Activated CD8-positive, alpha-beta memory T cell treated with anti-CD3 and anti-CD28 coated beads for 1 hour (primary cell): ENCODE measurements around the gene MMAB.
"Not testable (repeated sequence)": the region's sequence is repeated elsewhere in the genome, so short reads cannot be mapped to it uniquely, and the experiment has no call there.

Experiments
- DNase-seq, 2 donors: peaks; one replicate each; pipeline ENCODE4 v3.0.0-alpha.2; 2020; ENCODE audit warnings: low read depth in 1 of 2; ENCODE audit errors: extremely low read depth in 1 of 2

The MMAB gene

DNA sequence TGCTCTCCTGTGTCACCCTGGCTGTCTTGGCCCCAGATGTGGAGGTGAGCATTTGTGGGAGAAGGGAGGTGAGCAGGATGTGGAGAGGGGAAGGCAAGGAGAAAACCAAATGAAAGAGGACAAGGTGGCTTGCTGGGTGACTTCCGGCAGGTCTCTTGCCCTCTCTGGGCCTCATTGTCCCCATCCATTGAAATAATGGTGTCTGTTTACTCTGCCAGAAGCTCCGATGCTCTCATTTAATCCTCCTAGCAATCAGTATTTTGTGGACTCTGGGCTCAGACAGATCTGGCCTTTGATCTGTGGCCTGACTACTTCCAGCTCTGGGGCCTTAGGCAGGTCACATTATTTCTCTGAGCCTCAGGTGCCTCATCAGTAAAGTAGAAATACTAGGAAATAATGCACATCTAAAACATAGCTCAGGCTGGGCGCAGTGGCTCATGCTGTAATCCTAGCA, 30.9 kb upstream of the MMAB start:
- DNase-seq: no peak

DNA sequence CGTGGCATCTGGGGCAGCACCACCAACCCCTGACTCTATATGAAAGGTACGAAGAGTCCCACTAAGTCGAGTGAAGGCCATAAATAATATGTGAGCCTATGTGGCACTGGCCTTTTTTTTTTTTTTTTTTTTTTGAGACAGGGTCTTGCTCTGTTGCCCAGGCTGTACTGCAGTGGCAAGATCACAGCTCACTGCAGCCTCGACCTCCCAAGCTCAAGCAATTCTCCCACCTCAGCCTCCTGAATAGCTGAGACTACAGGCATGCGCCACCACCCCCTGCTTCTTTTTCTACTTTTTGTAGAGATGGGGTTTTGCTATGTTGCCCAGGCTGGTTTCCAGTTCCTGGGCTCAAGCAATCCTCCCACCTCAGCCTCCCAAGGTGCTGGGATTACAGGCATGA, 28.8 kb upstream of the MMAB start:
- not testable (repeated sequence) for DNase-seq

DNA sequence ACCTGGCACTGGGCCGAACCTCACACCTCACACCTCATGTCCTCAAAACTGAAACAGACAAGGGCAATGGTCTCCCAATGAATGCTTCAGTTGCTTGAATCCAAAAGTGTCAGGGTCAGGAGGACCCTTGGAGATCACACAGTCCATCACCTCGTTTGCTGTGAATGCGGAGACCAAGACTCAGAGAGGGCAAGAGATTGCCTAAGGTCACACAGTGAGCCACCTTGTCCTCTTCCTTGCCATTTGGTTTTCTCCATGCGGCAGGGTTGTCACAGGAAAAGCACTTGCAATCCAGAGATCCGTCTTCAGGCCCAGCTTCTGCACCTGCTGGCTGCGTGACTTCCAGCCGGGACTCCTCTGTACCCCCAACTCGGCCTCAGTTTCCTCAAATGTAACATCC, 28.3 kb upstream of the MMAB start:
- no peak for DNase-seq

DNA sequence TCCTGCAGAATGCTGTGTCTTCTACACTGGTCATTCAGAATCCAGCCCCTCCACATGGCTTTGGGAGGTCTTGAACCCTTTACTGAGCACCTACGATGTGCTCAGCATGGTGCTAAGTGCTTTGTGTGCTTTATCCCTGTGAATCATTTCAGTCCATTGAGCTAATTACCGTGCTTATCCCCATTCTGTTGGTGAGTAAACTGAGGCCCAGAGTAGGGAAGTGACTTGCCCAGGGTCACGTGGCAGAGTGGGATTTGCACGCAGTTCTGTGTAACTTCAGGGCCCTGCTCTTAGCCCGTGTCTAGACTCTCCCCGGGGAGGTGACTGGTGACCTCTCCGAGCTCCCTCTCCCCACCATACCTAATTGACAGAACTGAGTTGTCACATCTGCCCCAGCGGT, 27.7 kb upstream of the MMAB start:
- no peak for DNase-seq

DNA sequence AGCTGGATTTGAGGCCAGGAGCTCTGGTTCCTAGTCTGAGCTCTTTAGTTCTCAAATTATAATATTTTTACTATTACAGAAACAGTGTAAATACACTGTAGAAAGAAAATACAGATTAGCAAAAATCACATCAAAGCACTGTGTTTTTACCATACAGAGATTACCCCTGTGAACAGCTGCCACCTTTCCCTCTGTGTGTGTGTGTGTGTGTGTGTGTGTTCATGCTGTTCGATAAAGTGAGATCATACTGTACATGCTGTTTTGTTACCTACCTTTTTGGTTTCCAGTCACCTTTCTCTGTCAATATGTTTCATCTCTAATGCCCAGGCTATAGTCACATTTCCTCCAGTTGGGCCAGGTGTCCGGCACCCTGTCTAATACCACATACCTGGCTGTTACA, 27.2 kb upstream of the MMAB start:
- no peak for DNase-seq

DNA sequence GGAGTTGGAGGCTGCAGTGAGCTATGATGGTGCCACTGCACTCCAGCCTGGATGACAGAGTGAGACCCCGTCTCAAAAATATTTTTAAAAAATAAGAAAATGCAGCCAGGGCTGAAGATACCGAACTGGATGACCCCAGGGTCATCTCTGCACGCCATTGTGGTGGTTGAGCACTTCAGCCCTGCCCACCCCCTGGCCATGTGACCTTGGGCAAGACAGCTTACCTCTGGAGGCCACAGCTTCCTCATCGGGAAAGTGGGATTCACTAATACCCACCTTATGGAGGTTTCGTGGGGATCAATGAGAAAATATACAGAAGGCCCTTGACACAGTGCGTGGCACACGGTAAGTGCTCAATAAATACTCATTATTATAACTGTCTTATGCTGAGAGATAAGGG, 25.8 kb upstream of the MMAB start:
- DNase-seq: no peak

DNA sequence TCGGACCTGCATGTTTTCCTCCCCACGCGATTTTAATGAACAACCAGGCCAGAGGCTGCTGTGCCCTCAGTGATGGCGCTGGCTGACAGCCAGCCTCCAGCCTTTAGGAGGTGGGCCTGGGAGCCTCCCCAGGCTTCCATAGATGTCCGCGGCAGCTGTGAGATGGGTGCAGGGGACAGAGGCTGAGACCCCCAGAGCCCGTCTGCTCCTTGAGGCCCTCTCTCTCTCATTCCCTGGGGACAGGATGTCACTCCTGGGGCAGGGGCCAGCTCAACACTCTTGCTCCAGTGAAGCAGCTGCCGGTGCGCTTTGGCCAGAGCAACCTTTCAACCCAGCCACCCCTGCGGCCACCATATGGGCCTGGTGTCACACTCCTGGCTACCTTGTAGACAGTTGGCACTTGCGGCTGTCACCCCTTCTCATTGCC, 25.1 kb upstream of the MMAB start:
- no peak for DNase-seq

DNA sequence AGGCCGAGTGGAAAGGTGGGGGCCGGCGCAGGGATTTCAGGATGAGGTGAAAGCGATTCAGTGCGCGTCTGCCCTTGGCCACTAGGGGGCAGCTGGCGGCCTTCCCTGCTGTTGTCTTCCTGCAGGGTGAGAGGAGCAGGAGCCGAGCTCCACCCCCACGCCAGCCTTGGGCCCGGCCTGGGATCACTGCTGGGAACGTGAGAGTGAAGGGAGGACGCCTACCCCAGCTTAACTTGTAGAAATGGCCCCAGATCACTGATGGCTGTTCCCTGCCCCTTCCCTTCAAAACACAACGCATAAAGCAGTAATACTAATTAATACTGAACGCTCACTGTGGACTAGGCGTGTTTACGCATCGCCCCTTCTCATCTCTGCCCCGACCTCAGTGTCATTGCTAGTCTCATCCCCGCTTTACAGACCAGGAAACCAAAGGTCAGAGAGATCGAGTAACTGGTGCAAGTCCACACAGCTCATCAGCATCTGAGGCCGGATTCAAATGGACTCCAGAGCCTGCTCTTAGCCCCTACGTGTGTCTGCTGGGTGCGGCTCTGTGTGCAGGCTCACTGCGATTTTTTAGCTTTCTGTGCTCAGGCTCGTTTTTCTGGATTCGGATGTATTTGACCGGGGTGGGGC, 24.6 kb upstream of the MMAB start:
- peak; percentile 18 to 31 for DNase-seq

DNA sequence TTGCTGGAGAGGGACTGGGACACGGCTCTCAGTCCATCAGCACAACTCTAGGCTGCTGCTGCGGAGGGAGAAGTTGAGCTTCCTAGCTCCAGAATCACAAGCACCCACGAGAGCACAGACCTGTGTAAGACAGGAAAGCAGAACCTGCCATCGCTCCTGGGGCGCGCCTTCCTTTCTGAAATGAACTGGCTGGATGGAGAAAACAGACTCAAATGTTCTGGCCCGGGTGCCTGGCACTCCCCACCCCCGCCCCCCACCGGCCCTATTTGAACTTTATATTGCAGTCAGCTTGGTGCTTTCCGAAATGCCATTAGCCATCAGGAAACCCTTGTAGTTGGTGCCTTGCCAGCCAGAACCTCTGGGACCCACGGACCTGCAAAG, 24.1 kb upstream of the MMAB start:
- DNase-seq: no peak

DNA sequence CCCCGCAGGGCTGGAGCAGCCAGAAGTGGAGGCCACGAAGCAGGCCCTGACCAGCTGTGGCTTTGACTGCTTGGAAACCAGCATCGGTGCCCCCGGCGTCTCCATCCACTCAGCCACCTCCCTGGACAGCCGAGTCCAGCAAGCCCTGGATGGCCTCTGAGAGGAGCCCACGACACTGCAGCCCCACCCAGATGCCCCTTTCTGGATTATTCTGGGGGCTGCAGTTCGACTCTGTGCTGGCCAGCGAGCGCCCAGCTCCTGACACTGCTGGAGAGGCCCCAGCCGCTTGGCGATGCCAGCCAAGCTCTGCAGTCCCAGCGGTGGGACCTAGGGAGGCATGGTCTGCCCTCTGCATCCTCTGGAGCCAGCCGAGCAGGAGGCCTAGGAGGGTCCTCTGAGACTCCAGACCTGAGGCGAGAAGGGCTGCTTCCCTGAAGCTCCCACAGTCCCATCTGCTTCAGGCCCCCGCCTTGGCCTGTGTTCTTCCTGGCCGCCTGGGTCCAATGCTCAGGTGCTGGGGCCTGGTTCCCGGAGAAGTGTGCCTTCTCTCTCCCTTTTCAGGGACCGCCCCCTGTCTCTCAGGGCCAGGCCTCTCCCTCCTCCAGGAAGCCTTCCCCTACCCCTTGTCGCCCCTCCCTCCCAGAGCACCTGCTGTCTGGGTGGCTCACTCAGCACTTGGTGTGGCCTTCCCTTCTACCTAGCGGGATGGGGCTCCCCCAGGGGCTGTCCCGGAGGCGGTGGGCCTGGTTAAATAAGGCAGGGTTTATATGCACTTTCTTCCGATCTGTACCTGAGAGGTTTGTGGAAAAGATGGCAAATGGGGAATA, 23.3 kb upstream of the MMAB start:
- no peak for DNase-seq

DNA sequence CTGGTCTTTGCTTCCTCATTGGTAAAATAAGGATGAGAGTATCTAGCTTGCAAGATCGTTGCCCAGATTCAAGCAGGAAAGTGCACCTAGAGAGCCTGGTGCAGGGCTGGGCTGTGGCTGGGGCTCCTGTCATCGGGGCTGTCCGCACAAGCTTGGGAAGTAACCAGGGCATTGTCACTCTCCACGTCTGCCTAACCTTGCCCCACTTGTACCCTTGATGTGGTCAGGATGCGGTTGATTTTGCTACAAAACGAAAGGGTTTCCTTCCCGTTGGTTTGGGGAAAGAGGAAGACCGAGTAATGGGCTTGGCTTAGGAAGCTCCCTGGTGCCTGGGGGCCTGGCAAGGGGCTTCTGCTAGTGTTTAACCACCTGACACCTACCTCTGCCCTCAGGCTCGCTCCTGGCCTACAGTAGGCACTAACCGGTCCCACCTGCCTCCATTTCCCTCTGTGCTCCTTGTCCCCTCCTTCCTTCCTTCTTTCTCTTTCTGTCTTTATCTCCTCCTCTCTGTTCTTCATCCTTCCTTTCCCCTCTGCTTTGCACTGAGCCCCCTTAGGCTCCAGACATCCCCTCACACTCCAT, 22.1 kb upstream of the MMAB start:
- no peak for DNase-seq

DNA sequence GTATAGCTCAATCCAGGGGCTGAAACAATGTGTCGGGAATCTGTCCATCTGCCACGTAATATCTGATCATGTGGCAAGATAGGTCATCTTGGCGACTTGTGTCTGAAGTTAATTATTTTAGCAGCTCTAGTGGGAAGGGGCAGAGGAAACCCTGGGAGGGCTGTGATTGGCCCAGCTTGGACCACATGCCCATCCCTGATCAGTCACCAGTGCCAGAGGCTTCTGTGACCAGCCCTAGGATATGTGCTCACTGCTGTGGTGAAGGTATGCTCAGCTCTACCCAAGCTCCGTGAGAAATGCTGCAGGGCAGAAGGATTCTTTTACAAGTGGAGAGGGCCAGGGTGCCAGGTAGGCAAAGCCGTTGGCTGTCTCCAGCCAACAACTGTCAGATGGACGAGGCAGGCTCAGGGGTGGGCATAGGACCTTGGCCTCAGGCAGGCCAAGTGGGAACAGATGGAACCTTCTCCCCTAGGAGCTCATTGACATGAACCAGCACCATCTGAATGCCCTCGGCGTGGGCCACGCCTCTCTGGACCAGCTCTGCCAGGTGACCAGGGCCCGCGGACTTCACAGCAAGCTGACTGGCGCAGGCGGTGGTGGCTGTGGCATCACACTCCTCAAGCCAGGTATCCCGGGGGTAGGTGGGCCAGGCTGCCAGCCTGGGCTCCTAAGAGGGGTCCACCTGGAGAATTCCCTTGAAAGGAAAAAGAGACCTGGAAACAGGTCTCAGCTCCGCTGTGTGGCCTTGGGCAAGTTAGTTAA, 21.4 kb upstream of the MMAB start:
- DNase-seq: no peak

DNA sequence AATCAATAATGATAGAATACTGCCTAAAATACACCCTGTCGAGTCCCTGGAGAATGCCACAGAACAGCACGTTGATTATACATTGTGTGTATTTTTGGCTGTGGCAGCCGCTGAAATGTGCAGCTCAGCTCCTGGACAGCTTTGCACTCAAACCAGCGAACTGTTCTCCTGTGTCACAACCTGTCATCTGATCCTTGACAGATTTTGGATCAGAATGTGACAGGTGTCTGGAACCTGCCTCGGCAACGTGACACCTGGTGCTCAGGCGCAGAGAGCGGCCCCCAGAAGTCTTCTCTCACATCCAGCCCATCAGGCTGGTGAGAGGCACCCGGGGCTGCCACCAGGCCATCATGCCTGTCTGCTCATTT, 19.6 kb upstream of the MMAB start:
- DNase-seq: no peak

DNA sequence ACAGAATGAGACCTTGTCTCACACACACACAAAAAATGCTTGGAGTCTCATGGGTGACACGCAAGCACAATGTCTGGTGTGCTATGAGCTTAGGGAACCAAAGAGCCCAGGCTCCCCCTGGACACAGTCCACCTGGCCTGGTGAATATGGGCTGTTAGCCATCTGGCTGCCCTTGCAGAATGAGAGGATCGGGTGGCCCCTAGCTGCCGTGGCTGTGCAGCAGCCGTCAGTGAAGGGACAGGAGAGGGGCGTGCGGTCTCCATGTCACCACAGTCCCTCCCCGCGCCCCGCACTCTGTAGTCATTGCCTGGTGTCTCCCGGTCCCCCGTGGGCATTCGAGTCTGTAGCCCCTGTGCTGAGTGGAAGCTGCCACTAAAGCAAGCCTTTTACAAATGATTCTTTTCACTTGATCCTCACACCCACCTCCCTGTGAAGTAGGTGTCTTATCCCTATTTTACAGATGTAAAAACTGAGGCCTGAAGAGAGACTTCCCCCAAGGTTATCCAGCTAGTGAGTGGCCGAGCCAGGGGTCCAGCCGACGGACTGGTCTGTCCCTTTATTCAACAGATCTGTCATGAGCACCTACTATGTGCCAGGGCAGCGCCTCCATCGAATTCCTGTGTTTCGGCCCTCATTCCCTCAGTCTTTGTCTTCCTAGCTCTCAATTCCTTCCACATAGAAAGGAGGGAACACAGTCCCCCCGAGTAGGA, 19.0 kb upstream of the MMAB start:
- no peak for DNase-seq

DNA sequence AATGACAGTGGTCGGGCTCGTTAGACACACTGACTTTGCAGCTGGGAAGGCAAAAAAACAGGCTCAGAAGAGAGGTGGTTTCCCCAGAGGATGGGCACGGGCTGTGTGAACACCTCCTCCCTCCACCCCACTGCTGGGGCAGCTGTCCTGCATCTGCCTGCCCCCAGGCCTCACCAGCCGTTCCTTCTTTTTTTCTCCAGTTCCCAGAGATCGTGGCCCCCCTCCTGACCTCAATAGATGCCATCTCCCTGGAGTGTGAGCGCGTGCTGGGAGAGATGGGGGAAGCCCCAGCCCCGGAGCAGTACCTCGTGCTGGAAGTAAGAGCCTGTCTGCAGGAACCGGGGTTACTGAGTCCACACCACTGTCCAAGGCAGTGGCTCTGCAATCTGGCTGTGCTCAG, 17.7 kb upstream of the MMAB start:
- no peak for DNase-seq

DNA sequence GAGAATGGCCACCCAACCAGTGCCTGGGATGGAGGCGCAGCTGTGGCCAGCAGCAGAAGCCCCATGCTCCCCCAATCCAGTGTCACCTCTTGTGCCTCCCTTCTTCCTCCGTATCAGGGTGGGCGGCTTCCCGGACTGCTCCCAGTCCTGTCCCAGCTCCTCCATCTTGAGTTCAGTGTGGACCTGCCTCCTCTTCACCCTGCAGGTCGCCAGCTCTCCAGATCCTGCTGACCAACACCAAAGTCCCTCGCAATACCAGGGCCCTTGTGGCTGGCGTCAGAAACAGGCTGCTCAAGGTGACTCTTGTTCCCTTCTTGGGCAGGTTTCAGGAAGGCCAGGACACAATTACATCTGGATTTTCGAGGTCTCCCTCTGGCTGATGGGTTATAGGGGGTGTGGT, 17.3 kb upstream of the MMAB start:
- DNase-seq: no peak

DNA sequence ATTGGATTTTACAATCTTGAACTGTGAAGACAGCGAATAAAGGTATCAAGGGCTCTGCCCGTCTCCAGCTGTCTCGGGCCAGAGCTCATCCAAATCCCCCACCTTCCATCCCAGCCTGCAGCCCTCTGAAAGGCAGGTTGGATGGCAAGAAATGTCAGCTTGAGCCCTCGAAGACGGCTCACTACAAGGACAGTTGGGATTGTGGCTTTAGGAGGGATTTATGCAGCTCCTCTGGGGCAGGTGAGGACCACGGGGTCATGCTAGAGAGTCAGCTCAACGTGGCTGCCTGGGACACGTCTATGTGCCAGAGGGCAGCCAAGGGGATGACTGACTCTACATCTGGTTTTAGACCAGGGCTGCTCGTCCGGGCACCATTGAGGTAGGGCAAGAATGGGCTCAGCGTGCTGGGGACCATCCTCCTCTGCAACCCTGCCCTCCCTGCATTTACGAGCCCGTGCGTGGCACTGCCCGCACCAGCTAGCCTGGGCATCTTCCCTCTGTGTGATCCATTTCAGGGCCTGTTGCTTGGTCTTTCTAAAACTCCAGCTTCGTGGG, 16.5 kb upstream of the MMAB start:
- DNase-seq: no peak

DNA sequence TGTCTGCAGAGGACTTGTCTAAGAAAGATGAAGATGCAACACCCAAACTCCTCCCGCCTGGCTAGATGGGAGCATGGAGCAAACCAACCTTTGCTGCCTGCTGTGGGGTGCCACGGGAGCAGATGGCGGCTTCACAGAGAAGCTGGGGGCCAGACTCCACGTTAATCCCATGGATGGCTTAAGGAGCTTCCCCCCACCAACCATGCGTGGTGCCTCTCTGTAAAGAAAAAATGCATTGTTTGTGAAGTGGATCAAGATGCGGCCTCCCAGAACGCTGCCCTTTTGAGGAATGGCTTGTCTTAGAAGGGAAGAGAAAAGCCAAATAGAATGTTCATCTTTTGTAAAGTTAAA, 15.9 kb upstream of the MMAB start:
- no peak for DNase-seq

DNA sequence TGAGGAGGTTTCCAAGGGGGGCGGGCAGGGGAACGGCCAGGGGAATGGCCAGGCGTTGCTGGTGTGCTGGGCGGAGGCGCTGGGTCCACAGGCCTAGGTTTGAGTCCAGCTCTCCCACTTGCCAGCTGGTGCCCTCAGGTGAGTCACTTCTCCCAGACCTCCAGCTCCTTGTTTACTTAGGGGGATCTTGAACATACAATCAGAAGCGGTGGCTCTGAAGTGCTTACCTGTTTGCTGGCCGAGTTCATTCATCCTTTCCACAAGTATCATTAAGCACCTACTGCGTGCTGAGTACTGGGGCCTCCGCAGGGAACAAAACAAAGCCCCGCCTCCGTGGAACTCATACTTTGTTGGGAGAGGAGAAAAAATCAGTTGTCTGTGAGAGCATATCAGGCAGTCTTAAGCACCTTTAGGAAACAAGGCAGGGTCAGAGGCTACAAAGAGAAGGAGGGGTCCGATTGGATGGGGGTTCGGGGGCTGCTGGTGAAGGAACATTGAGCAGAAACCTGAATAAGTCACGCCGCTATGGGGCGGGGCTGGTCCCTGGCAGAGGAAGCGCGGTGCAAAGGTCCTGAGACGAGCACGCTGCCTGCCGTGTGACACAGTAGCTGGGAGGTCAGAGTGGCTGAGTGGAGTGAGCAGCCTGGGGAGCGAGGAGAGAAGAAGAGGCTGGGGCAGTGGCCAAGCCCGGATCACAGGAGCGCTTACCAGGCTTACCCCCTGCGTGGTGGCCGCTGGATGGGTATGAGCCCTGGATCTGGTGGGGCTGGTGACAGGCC, 15.3 kb upstream of the MMAB start:
- no peak for DNase-seq

DNA sequence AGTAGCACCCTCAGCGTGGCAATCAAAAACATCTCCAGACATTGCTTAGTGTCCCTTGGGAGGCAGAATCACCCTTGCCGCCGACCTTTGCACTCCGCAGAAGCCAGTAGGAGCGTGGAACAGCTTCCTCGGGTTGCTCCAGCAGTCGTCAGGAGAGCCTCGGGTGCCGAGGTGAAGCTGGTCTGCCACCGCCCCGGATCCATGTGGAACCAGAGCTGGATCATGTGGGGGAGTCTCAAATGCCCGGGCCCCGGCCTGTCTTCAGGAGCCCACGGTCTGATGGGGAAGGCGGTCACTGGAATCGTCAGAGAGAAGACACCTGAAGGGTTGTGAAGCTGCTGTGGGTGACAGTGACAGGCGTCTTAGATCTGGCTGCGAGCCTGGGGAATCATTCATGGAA, 14.6 kb upstream of the MMAB start:
- no peak for DNase-seq
